Vagina (tissue), 2 donors: Measurements from ENCODE around the gene SPACA4.
A peak's percentile ranks its signal among the peaks of the same experiment; 100 is the strongest.

Experiments used
- POLR2AphosphoS5 ChIP-seq, 2 donors: sonication (generic); formaldehyde crosslinking; IDR thresholded peaks; one replicate each; pipeline ENCODE4 v1.9.0; 2017; ENCODE audit warnings: antibody characterized with exemption in 2 of 2, mild to moderate bottlenecking in 2 of 2, low read depth in 1 of 2; ENCODE audit not compliant: insufficient read depth in 1 of 2
- TF ChIP-seq, protein P1 (sequence below), 3 experiments: fragments of 450-650 bp in 2 of 3; fragments of 200-600 bp in 1 of 3; sonication (generic) in 1 of 3; IDR thresholded peaks; one replicate each; pipeline ENCODE4 v1.5.1; 2017 to 2019; ENCODE audit warnings: antibody characterized with exemption in 3 of 3, mild to moderate bottlenecking in 2 of 3, moderate library complexity in 2 of 3

DNA sequence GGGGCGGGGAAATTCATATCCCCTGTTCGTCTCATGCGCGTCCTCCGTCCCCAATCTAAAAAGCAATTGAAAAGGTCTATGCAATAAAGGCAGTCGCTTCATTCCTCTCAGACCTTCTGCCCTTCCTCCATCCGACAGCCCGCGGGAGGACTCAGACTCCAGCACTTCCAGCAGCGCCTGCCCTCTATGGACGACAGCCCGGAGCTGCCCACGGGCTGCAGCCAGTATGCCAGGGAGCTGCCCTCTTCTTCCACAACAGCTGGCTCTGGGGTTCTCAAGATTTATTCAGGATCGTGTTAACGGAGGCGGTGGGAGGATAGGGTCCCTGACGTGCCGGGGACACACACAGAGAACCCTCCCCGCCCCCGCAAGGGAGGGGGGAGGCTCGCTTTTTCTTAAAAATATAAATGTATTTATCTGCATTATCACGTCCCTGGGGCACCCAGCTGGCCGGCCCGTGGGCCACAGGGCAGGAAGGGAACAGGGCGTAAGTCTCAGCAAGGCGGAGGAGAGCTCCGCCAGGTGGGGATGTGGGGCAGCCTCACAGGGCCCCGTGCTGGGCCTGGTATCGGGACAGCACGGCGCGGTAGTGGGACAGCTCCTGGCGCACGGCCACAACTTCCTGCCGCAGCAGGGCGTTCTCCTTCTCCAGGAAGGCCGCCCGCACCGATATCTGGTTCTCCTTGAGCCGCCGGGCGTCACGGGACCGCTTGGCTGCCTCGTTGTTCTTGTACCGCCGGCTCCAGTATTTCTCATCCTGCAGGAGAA, 23.9 kb downstream of the SPACA4 start:
- TF ChIP-seq, protein P1, sequence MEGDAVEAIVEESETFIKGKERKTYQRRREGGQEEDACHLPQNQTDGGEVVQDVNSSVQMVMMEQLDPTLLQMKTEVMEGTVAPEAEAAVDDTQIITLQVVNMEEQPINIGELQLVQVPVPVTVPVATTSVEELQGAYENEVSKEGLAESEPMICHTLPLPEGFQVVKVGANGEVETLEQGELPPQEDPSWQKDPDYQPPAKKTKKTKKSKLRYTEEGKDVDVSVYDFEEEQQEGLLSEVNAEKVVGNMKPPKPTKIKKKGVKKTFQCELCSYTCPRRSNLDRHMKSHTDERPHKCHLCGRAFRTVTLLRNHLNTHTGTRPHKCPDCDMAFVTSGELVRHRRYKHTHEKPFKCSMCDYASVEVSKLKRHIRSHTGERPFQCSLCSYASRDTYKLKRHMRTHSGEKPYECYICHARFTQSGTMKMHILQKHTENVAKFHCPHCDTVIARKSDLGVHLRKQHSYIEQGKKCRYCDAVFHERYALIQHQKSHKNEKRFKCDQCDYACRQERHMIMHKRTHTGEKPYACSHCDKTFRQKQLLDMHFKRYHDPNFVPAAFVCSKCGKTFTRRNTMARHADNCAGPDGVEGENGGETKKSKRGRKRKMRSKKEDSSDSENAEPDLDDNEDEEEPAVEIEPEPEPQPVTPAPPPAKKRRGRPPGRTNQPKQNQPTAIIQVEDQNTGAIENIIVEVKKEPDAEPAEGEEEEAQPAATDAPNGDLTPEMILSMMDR (IDR thresholded peaks at IDR 0.05), result no peak
- TF ChIP-seq POLR2AphosphoS5 (IDR thresholded peaks at IDR 0.05; ENCODE audit: insufficient read depth in 1 of 2, low read depth in 1 of 2), result peak; percentile 14 to 55
